Testis (tissue), 3 donors: ENCODE measurements around the gene RPS15. TPM values are rescaled to one million over a fixed set of nuclear protein-coding genes. Genes with fewer than 3 reads are reported as not detected.
A peak's percentile ranks its signal among the peaks of the same experiment; 100 is the strongest.

Experiments used
- DNase-seq: peaks from one replicate; pipeline ENCODE4 v3.0.0-alpha.2; 2019
- H3K27ac ChIP-seq, 2 donors: fragments of 200-600 bp; sonication (generic); one replicate each; pipeline ENCODE4 v1.5.1; 2019
- H3K27me3 ChIP-seq: fragments of 200-600 bp; sonication (generic); one replicate; pipeline ENCODE4 v1.5.1; 2019
- H3K36me3 ChIP-seq: fragments of 200-600 bp; sonication (generic); one replicate; pipeline ENCODE4 v1.5.1; 2017; ENCODE audit warnings: low read depth; ENCODE audit errors: missing control alignments
- H3K4me1 ChIP-seq: fragments of 200-600 bp; sonication (generic); one replicate; pipeline ENCODE4 v1.5.1; 2019
- H3K4me3 ChIP-seq, 2 donors: fragments of 200-600 bp; sonication (generic); one replicate each; pipeline ENCODE4 v1.5.1; 2017 to 2019
- H3K9me3 ChIP-seq: fragments of 200-600 bp; sonication (generic); one replicate; pipeline ENCODE4 v1.5.1; 2017
- CTCF ChIP-seq, 3 experiments: fragments of 450-650 bp in 2 of 3; fragments of 200-600 bp in 1 of 3; sonication (generic) in 1 of 3; IDR thresholded peaks; one replicate each; pipeline ENCODE4 v1.5.1; 2016 to 2019; ENCODE audit warnings: antibody characterized with exemption in 3 of 3, mild to moderate bottlenecking in 2 of 3, moderate library complexity in 1 of 3
- POLR2A ChIP-seq: fragments of 450-650 bp; IDR thresholded peaks from one replicate; pipeline ENCODE4 v1.6.1; 2017; ENCODE audit warnings: antibody characterized with exemption, mild to moderate bottlenecking, moderate library complexity
- whole genome bisulfite sequencing, 2 donors: methylation state at CpG; one replicate each; pipeline ENCODE4 v1.1.5; 2018; 5-methylcytosine and 5-hydroxymethylcytosine counted together
- intact Hi-C: fragments of 100-400 bp; cut with DNase I; formaldehyde crosslinking; loops from one replicate; pipeline ENCODE4 v1.15.1; 2023; ENCODE audit warnings: low total_unique reads
- polyA plus RNA-seq: library from polyadenylated mRNA; stranded (reverse); fragments of 350-450 nt; fragmentation: Illumina TruSeq; extraction: RNeasy Lipid Tissue Mini Kit (QIAGEN cat#74804); gene quantifications from one replicate; pipeline ENCODE4 v1.2.3, GENCODE V29; 2014; ENCODE audit warnings: low read depth, low replicate concordance; ENCODE audit not compliant: insufficient read depth
- total RNA-seq, 2 donors: library from RNA; depleted of rRNA; stranded (reverse); fragments of >200 nt; gene quantifications; one replicate each; pipeline ENCODE4 v1.2.3, GENCODE V29; 2016

Gene RPS15
- total and polyA plus RNA-seq, 3 donors from 2014 or later: 768 to 1,750 (median 1,248) TPM

- no peak for DNase-seq
- H3K4me1 ChIP-seq: peaks cover 30% of the 10 kb centered on the region
- H3K9me3 ChIP-seq: no peaks in the 10 kb centered on the region
- intact Hi-C loops: no loop called here
- peak overlapping the region in 1 of 2 donors; percentile 24 for H3K27ac ChIP-seq
- H3K36me3 ChIP-seq: no peaks in the 10 kb centered on the region
- 69 to 78% methylated on average over 20 to 45 of the region's 52 CpGs for WGBS, 2 donors
- TF ChIP-seq CTCF (IDR thresholded peaks at IDR 0.05): no peak
- no peak for TF ChIP-seq POLR2A
- no peaks in the 10 kb centered on the region for H3K27me3 ChIP-seq
- no peak overlapping the region for H3K4me3 ChIP-seq
Measured at GRCh38 chr19:1395194-1396018, 42.8 kb upstream of the RPS15 start.

- WGBS, 2 donors: 55 to 63% methylated on average over 17 to 25 of the region's 25 CpGs
- peaks cover 36% of the 10 kb centered on the region for H3K4me1 ChIP-seq
- no peaks in the 10 kb centered on the region for H3K36me3 ChIP-seq
Measured at GRCh38 chr19:1396019-1396767, 42.0 kb upstream of the RPS15 start.

GRCh38 chr19:1396768-1397679 is 41.2 kb upstream of the RPS15 start:
- TF ChIP-seq CTCF (IDR thresholded peaks at IDR 0.05): no peak
- no peak for TF ChIP-seq POLR2A
- Histone ChIP-seq H3K27me3 (no peaks in the 10 kb centered on the region), H3K9me3 (no peaks in the 10 kb centered on the region), H3K4me3 (no peak overlapping the region), H3K4me1 (peaks cover 42% of the 10 kb centered on the region), H3K27ac (no peak overlapping the region), H3K36me3 (no peaks in the 10 kb centered on the region)
- intact Hi-C loops: no loop called here
- 73 to 76% methylated on average over 5 to 42 of the region's 42 CpGs for WGBS, 2 donors
- DNase-seq: no peak

More at GRCh38 chr19:1396019-1396767, 42.0 kb upstream of the RPS15 start:
- H3K27me3 ChIP-seq: no peaks in the 10 kb centered on the region
- DNase-seq: no peak
- H3K4me3 ChIP-seq: no peak overlapping the region
- H3K9me3 ChIP-seq: no peaks in the 10 kb centered on the region
- TF ChIP-seq POLR2A: no peak
- no peak for TF ChIP-seq CTCF (IDR thresholded peaks at IDR 0.05)
- intact Hi-C loops: no loop called here
- H3K27ac ChIP-seq: peak overlapping the region in 1 of 2 donors; percentile 24

- TF ChIP-seq CTCF (IDR thresholded peaks at IDR 0.05) (no peak), POLR2A (no peak)
- Histone ChIP-seq H3K36me3 (no peaks in the 10 kb centered on the region), H3K27ac (no peak overlapping the region), H3K27me3 (no peaks in the 10 kb centered on the region), H3K4me3 (no peak overlapping the region), H3K4me1 (peaks cover 50% of the 10 kb centered on the region), H3K9me3 (no peaks in the 10 kb centered on the region)
- intact Hi-C loops: no loop called here
- no peak for DNase-seq
- WGBS, 2 donors: 98 to 99% methylated on average over 9 of the region's 9 CpGs
Measured at GRCh38 chr19:1397838-1398237, 40.4 kb upstream of the RPS15 start.
